HG03064 (cell line): ENCODE data around the gene PRIMA1.

ENCODE experiments used
- ATAC-seq: cut with Tn5 transposase; IDR thresholded peaks from one replicate; pipeline ENCODE4 v1.9.1; 2021; ENCODE audit warnings: low read depth; ENCODE audit not compliant: unreplicated experiment

The PRIMA1 gene

DNA sequence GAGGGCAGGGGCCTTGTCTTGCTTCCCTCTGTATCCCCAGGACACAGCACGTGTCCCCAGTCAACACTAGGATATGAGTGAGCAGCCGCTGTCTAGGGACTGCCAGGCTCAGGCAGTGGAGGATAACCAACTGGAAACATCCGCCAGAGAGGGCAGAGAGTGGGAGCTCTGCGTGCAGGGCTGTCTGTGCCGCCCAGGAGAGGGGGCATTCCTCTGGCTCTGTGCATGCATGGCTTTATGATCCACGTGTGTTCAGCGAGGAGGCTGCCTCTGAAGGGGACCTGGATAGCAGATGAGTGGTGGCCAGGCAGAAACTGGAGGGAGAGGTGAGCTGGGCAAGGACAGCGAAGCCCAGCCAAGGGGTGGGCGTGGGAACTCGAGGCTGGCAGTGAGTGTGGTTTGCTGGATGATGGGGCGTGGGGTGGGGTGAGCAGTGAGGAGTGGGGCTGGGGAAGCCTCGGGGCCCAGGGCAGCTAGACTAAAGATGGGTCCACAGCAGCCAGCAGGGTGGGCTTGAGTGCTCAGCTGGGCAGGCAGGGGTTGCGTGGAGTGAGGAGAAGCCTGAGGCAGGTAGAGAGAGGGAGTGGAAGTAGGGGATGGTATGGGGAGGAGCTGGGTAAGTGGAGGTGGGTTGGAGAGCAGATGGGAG is 72.9 kb downstream of the PRIMA1 start:
- no peak for ATAC-seq

DNA sequence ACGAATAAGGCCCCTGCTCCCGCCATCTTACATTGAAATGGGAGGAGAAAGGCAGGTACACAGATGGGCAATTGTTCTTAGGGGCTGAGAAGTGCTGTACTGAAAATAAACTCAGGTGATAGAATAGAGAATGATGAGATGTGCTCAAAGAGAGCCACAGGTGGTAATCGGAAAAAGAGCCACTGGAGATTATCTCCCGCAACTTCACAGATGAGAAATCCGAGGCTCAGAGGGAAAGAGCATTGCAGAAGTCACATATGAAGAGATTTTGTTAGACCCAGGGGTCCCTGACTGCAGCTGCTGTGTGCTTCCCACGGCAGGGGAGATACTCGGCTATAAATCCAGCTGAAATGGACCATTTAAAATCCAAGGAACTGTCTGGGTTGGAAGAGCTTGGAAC is 73.7 kb downstream of the PRIMA1 start:
- no peak for ATAC-seq

DNA sequence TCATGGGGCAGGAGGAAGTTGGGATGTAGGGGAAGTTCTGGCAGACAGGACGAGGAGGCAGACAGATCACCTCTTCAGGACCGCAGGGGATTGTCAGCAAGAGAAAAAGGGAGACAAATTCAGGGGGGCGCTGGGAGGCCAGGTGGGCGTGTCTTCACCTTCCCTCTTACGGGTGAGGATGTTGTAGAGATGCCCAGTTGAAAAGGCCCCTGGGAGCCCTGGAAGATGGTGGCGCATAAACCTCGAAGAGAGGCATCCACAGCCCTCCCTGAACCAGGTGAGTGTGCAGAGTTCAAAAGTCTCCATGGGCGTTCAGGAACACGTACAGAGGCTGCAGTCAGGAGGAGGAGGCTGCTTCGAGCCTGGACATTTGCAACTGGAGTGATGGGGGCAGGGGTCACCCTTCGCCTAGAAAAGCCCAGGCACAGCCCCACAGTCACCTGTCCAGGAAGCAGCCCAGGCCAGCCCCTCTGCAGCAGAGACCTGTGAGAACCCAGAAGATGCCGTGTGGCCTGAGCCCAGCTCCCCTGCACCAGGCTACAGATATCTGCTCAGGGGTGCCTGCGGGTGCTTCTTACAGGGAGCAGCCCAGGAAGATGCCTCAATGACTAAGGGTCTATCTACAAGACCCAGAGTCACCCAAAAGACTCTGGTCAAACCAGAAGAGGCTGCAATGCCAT is 74.4 kb downstream of the PRIMA1 start:
- no peak for ATAC-seq

DNA sequence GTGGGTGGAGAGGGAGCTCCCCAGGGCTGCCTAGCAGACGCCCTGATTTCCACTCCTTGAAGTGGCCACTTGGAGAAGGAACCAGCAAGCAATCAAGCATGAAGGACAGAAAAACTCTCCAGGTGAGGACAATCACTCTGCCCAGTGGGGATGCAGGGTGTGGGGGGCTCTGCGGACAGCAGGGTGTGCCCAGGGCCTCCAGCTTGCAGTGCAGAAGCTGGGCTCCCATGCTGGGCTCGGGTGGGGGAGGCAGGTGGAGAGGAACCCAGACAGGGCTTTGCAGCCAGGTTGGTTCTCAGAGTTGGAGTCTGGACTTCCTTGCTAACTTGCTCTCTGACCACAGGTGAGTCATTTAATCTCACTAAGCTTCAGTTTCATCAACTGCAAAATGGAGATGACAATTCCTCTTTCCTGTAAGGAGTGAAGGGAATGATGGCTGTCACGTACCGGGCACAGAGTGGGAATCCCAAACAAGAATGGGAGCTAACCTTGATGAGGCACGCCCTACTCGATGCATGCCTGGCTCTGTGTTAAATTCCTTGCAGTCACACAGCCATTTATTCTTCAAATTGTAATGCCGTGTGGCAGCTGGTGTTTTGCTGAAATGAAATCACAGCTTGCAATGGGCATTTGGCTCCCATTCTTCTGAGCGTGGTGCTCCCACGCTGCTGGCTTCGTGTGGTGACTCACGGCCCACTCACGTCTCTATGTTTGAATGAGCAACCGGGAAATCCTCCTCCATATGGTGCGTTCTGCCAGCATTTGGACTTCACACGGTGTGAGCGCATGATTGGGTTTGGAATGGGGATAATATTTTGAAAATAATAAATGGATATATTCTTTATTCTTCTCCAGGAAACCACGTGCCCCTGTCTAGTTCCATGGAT is 75.2 kb downstream of the PRIMA1 start:
- ATAC-seq: no peak

- ATAC-seq: no peak
These were observed 76.0 kb downstream of the PRIMA1 start for GRCh38 chr14:93712079-93712837.

GRCh38 chr14:93709249-93709648 is 79.0 kb downstream of the PRIMA1 start:
- ATAC-seq: no peak

DNA sequence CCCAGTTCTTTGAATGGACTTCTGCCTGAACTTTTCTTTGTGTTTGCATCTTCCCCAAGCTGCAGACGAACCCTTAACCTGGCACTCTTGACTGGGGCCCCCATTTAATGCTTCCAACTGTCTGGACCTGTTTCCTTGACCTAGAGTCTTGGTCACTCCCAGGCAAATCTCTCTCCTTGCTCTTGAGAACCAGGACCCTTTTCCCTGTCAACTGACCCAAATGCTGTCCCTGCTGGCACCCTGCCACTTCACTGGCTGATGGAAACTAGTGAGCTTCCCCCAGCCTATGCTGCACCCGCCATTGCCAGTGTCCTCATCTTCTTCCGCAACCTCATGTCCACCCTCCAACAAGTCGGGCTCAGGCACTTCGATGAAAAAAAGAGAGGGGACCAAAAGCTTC is 79.5 kb downstream of the PRIMA1 start:
- ATAC-seq: no peak

GRCh38 chr14:93708311-93708734 is 80.0 kb downstream of the PRIMA1 start:
- no peak for ATAC-seq

- no peak for ATAC-seq
These were observed 80.8 kb downstream of the PRIMA1 start for GRCh38 chr14:93707475-93707874.

- no peak for ATAC-seq
These were observed 81.8 kb downstream of the PRIMA1 start for GRCh38 chr14:93706360-93706955.

- no peak for ATAC-seq
These were observed 82.7 kb downstream of the PRIMA1 start for GRCh38 chr14:93705513-93706156.

DNA sequence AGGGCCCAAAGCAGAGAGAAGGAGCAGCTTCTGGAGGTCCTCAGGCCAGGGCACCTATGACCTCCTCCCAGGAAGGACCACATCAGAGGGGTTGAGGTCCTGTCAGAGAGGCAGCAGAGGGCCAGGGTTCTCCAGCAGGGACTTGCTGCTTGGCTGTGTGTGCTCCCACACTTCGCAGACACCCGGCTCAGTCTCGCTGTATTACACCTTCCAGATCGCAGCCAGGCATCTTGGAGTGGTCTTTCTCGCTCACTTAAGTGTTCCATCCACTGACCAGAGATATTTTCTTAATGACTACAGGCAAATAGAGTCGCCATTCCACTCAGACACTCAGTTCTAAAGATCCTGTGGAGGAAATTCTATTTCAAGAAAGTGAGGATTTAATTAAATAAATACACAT is 84.3 kb downstream of the PRIMA1 start:
- ATAC-seq: no peak

GRCh38 chr14:93702946-93703345 is 85.3 kb downstream of the PRIMA1 start:
- no peak for ATAC-seq

- no peak for ATAC-seq
These were observed 86.7 kb downstream of the PRIMA1 start for GRCh38 chr14:93701562-93701961.

DNA sequence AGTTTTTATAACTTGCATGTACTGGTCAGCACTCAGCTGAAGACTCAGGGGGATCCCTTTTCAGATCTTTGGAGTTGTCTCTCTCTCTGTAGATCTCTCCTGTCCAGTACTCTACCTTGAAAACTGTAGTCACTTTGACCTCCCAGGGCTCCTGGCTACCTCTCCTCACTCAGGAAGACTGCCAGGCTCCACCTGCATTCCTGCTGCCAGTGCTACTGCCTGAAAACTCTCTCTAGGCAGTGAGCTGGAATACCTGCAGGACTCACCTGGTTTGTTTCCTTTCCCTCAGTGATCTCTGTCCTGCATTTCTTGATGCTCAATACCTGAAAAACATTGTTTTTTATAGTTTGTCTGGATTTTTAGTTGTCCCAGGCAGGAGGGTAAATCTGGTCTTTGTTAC is 87.4 kb downstream of the PRIMA1 start:
- no peak for ATAC-seq

DNA sequence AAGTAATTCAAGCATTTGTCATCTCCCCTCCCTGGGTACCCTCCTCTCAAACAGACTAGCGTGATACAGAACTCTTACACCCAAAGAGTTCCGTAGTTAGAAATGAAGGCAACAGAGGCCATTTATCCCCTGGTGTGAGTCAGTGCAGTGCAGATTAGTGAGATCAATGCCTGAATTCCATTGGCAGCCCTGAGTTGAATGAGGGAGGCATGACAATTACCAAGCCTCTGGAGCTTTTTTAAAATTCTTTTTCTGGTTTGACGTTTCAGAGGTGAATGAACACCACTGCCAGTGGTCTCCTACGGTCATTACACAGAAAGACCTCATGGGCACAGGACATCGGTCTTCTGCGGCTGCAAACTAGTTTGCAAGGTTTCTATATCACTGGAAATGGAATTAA is 94.4 kb downstream of the PRIMA1 start:
- no peak for ATAC-seq

DNA sequence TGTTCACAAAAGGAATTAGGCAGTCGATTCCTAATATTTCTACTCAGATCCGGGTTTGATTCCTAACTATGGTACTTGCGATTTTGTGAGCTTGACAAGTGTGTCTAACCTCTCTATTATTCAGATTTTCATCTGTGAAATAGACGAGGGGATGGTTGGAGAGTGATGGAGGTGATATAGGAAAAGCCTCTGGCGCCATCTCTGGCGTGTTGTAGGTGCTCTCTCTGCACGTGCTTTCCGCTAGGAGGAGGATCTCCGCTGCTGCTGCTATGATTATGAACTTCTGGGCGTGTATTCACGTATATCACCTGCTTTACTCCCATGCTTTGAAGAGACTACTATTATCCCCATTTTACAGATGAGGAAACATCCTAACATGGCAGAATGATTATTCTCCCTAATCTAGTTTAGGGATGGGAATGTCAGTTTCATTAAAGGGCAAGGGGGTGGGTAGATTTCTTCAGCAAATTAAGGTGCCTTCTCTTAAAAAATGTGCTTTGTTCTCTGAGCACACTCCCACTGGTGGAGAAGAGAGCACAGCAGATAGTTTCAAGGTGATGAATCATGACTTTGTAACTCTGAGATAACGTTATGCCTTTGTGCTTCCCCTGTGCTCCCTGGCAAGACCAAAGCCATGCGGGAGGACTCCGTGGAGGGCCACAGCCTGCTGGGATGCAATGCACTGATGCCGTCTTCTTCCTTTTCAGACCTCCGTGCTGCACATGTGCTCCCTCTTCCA is 97.1 kb downstream of the PRIMA1 start:
- no peak for ATAC-seq

GRCh38 chr14:93690146-93690545 is 98.1 kb downstream of the PRIMA1 start:
- ATAC-seq: no peak

GRCh38 chr14:93688820-93689219 is 99.5 kb downstream of the PRIMA1 start:
- ATAC-seq: no peak
